ENCODE results near the gene CGREF1. TPM values are rescaled to one million over a fixed set of nuclear protein-coding genes. Genes with fewer than 3 reads are reported as not detected.

CGREF1 gene
- total RNA-seq, 3 donors from 2014 or later: 0.41 to 1.9 (median 1.5) TPM

DNA sequence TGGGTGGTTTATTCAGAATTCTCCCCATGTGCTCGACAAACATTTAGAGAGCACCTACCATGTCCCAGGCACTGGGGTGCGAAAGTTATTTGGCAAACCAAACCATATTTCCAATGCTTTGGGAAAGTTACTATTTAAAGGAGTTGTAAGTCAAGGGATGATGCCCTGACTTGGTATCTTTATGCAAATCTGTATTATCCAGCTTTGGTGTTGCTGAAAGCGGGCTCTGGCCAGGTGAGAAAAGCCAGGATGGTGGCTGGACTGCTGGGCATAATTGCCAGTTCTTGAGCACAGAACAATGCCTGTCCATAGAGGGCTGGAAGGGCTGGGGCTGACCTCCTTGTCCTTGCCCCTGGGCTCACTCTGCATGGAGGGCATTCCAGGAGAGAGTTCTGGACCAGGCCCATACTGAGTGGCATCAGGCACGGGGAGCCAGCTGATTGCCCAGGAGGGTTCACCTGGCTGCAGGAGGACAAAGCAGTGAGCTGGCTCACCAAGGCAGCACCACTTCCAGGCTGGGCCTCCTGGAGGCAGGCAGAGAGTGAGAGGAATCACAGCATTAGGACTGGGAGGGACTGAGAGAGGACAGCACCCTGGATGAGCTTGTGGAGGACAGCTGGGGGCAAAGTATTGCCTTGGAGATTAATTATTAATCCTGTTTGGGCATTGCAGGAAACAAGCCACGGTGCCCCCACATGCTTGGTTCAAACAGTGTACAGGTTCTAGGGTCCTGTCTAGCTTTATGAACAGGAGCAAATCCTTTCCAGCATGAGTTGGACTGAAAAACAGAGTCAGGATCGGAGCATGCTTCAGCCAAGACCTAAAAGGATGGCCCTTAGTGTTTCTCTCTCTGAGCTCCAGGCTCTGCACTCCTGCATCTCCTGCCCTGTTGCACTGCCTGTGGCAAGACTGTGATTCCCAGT is 25.2 kb downstream of the CGREF1 start:
- peaks cover 10% of the 10 kb centered on the region for H3K4me1 ChIP-seq (ENCODE audit: low read depth)
- no peak for DNase-seq

GRCh38 chr2:27092696-27093429 is 26.1 kb downstream of the CGREF1 start:
- peak in 2 of 3 donors; percentile 27 to 58 for DNase-seq
- no peak for TF ChIP-seq CTCF (IDR thresholded peaks at IDR 0.05)
- intact Hi-C loops (cut with DNase I, micrococcal nuclease): loop anchor here (10.0 kb wide), 3 partner anchors 112 to 192 kb away; partner anchors contain the start of genes ATRAID (in 1 of the 2), CAD (in 1 of the 2), SLC5A6 (in 1 of the 2) and TRIM54 (in 1 of the 2)
- Histone ChIP-seq H3K4me3 (no peak overlapping the region), H3K9me3 (no peaks in the 10 kb centered on the region), H3K36me3 (ENCODE audit: low read depth) (no peaks in the 10 kb centered on the region), H3K4me1 (ENCODE audit: low read depth) (peaks cover 10% of the 10 kb centered on the region)
- peak; percentile 54 for ATAC-seq

More for the DNA sequence above, 25.2 kb downstream of the CGREF1 start:
- peak; percentile 22 for ATAC-seq
- H3K9me3 ChIP-seq: no peaks in the 10 kb centered on the region
- TF ChIP-seq CTCF (IDR thresholded peaks at IDR 0.05): no peak
- no peaks in the 10 kb centered on the region for H3K36me3 ChIP-seq (ENCODE audit: low read depth)
- intact Hi-C loops (cut with DNase I, micrococcal nuclease): loop anchor here (10.0 kb wide), 3 partner anchors 111 to 191 kb away; partner anchors contain the start of genes ATRAID (in 1 of the 2), CAD (in 1 of the 2), SLC5A6 (in 1 of the 2) and TRIM54 (in 1 of the 2)
- H3K4me3 ChIP-seq: no peak overlapping the region

- no peak for TF ChIP-seq CTCF (IDR thresholded peaks at IDR 0.05)
- no peak overlapping the region for H3K4me3 ChIP-seq
- H3K36me3 ChIP-seq (ENCODE audit: low read depth): no peaks in the 10 kb centered on the region
- H3K9me3 ChIP-seq: no peaks in the 10 kb centered on the region
- ATAC-seq (no peak), DNase-seq (no peak)
- H3K4me1 ChIP-seq (ENCODE audit: low read depth): peaks cover 18% of the 10 kb centered on the region
- intact Hi-C loops (cut with DNase I, micrococcal nuclease): loop anchor here (10.0 kb wide), 3 partner anchors 113 to 193 kb away; partner anchors contain the start of genes ATRAID (in 1 of the 2), CAD (in 1 of the 2), SLC5A6 (in 1 of the 2) and TRIM54 (in 1 of the 2)
These were observed 26.9 kb downstream of the CGREF1 start for GRCh38 chr2:27091746-27092695.

DNA sequence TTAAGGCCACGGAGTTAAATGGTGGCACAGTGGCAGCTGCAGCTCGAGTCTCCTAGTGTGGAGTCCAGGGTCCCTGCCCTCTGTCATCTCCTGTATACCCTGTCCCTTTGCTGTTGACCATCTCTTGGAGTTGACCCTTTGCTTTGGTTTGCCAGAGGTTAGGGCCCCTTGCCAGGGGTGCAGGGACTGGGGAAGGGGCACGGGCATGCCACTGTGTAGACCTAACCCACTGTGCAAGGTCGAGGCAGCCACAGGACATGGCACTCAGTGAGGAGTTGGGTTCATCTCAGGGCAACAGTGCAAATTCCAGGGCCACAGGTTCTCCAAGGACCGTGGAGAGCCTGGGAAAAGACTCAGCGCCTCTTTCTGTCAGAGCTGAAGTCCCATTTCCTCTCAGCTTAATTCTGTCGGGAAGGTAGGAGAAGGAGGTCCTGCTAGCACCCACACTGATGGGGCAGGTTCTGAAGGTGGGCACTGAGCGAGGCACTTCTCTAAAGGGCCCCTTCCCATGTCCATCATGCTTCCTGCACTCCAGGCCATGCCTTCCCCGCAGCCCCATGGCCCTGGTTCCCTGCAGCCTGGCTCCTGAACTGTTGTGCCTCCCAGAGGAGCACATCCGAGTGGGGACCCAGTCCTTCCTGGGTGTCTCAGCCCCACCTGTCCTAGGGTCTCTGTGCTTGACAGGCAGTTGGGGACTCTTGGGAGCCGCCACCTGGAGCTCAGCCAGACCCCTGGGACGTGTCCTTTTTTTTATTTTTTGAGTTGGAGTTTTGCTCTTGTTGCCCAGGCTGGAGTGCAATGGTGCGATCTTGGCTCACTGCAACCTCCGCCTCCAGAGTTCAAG is 29.6 kb downstream of the CGREF1 start:
- H3K4me1 ChIP-seq (ENCODE audit: low read depth): peaks cover 21% of the 10 kb centered on the region
- H3K36me3 ChIP-seq (ENCODE audit: low read depth): no peaks in the 10 kb centered on the region
- ATAC-seq (no peak), DNase-seq (no peak)
- no peaks in the 10 kb centered on the region for H3K9me3 ChIP-seq
- intact Hi-C loops (cut with DNase I, micrococcal nuclease): loop anchor here in 1 of 2 donors (10.0 kb wide), 2 partner anchors 55 to 125 kb away; partner anchors contain the start of gene TMEM214
- no peak overlapping the region for H3K4me3 ChIP-seq
- no peak for TF ChIP-seq CTCF (IDR thresholded peaks at IDR 0.05)
